Right lung (tissue), 5 donors: ENCODE data around the gene HNRNPR. TPM values are rescaled to one million over a fixed set of nuclear protein-coding genes. Genes with fewer than 3 reads are reported as not detected.
"Not testable (repeated sequence)": the region's sequence is repeated elsewhere in the genome, so short reads cannot be mapped to it uniquely, and the experiment has no call there.

Source experiments
- DNase-seq, 2 donors: peaks; one replicate each; pipeline ENCODE4 v3.0.0-alpha.2; 2013
- polyA plus RNA-seq, 5 donors: library from polyadenylated mRNA; unstranded; fragments of 120-200 nt; gene quantifications; one replicate each; pipeline versions ENCODE4 v1.2.1 to v1.2.3, GENCODE V29; 2013; ENCODE audit warnings: inconsistent platforms in 1 of 5, low replicate concordance in 1 of 5; ENCODE audit not compliant: insufficient read length in 5 of 5, insufficient read depth in 1 of 5

The HNRNPR gene
- polyA plus RNA-seq, 5 donors: 212 to 283 (median 233) TPM

- DNase-seq: no peak
Measured at GRCh38 chr1:23341931-23342692, 2.0 kb downstream of the HNRNPR start.

- no peak for DNase-seq
Measured at GRCh38 chr1:23339632-23340031, 4.5 kb downstream of the HNRNPR start.

GRCh38 chr1:23337869-23338268 lies 6.2 kb downstream of the HNRNPR start:
- no peak for DNase-seq

- DNase-seq: no peak
Measured at GRCh38 chr1:23331713-23332112, 12.4 kb downstream of the HNRNPR start.

DNA sequence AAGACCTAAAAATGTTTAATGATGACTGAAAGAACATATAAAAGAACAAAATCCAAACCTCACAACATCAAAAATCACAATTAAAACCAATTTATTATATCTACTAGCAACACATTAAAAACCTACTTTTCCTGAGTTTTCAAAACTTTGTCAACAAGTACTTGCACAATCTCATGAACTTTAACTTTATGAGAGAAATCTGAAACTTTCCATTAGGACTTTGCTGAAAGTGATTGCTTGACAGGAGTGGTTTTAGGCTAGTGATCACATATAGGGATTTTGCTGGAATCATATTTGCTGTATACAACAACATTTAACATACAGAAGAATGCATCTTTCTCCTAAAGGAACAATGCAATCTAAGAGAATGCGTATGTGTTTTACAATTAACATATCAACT lies 13.2 kb downstream of the HNRNPR start:
- no peak for DNase-seq

DNA sequence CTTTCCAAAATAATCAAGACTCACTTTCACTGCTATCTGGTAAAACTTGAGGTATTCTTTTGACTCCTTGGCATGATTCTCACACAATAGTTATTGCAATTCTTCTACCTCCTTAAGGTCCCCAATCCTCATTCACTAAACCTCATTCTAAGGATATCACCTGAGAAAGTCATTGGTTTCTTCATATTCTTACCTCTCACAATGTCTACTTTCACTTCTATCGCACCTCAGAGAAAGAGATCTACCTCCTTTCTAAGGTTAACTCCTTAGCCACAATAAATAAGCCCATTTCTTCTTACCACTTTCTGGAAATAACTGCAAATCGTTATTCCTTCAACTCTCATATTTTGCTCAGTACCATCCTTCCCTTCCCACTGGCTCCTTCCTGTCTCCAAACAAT lies 18.7 kb downstream of the HNRNPR start:
- no peak for DNase-seq

DNA sequence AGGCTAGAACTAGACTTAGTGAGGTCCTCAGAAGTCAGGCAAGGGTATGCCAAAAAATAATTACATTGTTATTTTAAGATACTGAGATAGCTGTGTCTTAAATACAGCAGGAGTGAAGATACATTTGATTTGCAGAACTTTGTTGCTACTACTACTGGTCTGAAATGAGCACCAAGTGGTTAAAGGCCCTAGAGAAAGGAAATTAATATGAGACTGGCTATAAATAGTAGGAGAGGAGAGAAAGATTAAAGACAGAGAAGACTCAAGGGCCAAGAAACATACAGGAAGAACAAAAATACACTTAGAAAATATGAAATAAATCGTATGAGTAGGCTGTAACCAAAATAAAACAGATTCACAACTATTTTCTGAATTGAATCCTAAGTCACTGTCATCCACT lies 21.3 kb downstream of the HNRNPR start:
- no peak for DNase-seq

GRCh38 chr1:23310280-23310679 lies 33.8 kb downstream of the HNRNPR start:
- DNase-seq: not testable (repeated sequence)

DNA sequence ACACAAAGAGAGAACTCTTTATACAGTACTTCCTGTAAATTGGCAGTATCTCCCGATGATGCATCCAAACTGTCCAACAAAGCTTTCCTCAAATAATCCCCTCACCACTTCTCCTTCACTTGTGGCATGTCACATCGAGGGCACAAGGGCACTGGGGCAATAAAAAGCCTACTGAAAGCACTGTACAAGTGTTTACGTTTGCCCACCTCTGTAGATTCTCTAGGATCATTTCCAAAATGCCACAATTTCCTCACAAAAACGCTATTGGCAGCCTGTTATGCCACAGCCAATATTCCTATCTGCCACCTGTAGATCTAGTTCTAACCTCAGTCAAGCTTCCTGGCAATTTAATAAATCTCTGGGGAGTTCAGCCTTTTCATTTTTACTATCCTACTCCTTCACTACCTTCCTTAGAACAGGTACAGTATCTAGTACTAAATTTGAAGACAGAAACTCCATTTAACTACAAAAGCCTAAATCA lies 39.9 kb downstream of the HNRNPR start:
- no peak for DNase-seq

DNA sequence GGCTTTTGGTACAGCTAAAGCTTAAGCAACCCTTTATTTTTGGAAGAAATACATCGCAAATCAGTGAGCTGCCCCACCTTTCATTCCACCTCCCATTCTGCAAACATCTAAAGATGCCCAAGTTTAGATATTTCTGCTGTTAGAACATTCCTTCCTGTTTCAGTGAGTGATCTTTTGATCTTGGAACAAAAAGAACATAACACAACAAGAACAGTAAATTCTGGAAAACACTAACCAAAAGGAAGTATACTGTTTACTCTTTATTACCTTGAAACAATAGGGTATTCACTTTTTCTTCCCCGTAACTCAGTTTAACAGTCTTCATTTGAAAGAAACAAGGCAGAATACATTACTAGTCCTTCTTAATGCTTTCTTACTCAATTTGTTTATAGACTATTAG lies 40.6 kb downstream of the HNRNPR start:
- no peak for DNase-seq

- DNase-seq: no peak
Measured at GRCh38 chr1:23296931-23297330, 47.2 kb downstream of the HNRNPR start.

GRCh38 chr1:23291706-23292105 lies 52.4 kb downstream of the HNRNPR start:
- DNase-seq: no peak

- DNase-seq: no peak
Measured at GRCh38 chr1:23290836-23291565, 53.1 kb downstream of the HNRNPR start.

- DNase-seq: no peak
Measured at GRCh38 chr1:23288671-23289070, 55.4 kb downstream of the HNRNPR start.

GRCh38 chr1:23288201-23288600 lies 55.9 kb downstream of the HNRNPR start:
- DNase-seq: no peak

GRCh38 chr1:23286401-23286800 lies 57.7 kb downstream of the HNRNPR start:
- no peak for DNase-seq

DNA sequence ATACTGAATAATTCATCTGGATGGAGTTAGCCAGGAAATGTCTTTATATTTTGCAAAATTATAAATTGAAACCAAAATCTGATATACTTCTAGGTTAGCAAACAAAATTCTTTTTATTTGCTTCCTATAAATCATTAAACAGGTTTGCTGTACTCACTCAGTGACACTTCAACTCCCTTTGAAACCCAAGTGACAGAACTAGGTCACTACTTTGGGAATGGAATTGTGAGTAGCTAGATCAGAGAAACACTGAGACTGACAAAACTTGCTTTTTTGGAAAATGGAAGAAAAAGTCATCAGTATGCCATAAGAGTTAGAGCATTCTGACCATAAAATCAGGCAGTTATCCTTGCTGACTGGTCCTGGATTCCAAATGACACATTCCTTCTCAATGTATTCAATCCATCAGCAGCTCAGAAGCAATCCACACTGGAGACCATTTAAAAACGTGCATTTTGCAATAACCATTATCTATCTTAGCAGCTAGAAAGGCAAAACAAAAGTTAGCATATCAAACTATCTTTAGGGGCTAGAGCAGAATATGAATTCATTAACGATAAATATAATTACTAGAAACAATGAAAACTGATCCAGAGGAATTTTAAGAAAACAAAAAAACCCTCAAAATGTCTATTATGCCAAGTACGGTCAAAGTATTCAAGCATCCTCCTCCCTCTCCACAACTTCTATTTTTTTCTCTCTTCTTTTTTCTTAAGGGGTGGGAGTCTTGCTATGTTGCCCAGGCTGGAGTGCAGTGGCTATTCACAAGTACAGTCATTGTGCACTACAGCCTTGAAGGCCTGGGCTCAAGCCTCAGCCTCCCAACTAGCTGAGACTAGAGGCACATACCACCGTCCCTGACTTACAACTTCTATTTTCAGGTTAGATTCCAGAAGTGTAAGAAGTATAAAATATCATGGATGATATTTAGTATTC lies 60.1 kb downstream of the HNRNPR start:
- peak; percentile 15 to 17 for DNase-seq

- DNase-seq: no peak
Measured at GRCh38 chr1:23282957-23283356, 61.1 kb downstream of the HNRNPR start.

- no peak for DNase-seq
Measured at GRCh38 chr1:23278717-23279116, 65.4 kb downstream of the HNRNPR start.

DNA sequence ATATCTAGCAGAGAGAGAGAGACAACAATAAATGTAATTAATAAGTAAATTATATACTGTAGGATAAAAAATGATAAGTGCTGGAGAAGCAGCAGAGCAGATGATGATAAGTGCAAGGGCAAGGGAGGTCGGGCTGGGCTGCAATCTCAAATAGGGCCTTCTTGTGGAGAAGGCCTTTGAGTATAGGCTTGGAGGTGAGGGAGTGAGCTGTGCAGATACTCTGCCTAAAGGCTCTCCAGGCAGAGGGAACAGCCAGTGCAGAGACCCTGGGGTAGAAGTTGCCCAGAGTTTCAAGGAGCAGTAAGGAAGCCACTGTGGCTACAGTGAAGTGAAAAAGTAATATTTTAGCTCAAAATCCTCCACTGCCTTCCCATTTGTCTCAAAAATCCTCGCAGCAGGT lies 67.6 kb downstream of the HNRNPR start:
- DNase-seq: no peak

DNA sequence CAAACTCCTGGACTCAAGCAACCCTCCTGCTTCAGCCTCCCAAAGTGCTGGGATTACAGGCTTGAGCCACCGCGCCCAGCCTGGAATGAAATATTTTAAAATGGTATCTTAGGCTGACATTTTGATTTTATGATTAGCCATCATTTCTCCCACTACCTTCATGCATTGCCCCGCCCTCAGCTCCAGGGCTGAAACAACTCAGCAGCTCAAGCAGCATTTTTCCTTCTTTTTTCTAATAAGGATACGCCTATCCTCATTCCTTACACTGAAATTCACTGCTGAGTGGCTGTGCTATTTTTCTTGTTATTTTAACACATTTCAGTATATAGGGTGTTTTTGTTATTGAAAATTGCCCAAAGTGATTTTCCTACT lies 70.0 kb downstream of the HNRNPR start:
- no peak for DNase-seq

GRCh38 chr1:23273450-23274133 lies 70.5 kb downstream of the HNRNPR start:
- DNase-seq: no peak
